Heart left ventricle (tissue), 16 donors: Measurements from ENCODE around the gene TMEM8B. TPM values are rescaled to one million over a fixed set of nuclear protein-coding genes. Genes with fewer than 3 reads are reported as not detected.

ENCODE experiments used
- ATAC-seq, 4 donors: fragments of 200-7000 bp; cut with Tn5 transposase; one replicate each; pipeline ENCODE4 v1.9.1; 2020 to 2022; ENCODE audit warnings: moderate library complexity in 4 of 4, mild to moderate bottlenecking in 3 of 4, moderate number of reproducible peaks in 1 of 4
- DNase-seq, 5 donors: peaks; one replicate each; pipeline ENCODE4 v3.0.0-alpha.2; 2020
- H3K27ac ChIP-seq, 12 donors: fragments of 200-600 bp; sonication (generic) in 4 of 12; one replicate each; pipeline versions ENCODE4 v1.5.0 to v1.8.0; 2016 to 2022; ENCODE audit warnings: mild to moderate bottlenecking in 2 of 12
- H3K27me3 ChIP-seq, 9 donors: fragments of 200-600 bp; sonication (generic) in 2 of 9; one replicate each; pipeline versions ENCODE4 v1.5.1 to v1.8.0; 2016 to 2022; ENCODE audit warnings: mild to moderate bottlenecking in 3 of 9
- H3K36me3 ChIP-seq, 9 donors: fragments of 200-600 bp; sonication (generic) in 2 of 9; one replicate each; pipeline versions ENCODE4 v1.5.0 to v1.8.0; 2018 to 2022; ENCODE audit warnings: mild to moderate bottlenecking in 2 of 9
- H3K4me1 ChIP-seq, 12 donors: fragments of 200-600 bp; sonication (generic) in 4 of 12; one replicate each; pipeline versions ENCODE4 v1.5.0 to v1.8.0; 2016 to 2022; ENCODE audit warnings: mild to moderate bottlenecking in 3 of 12
- H3K4me3 ChIP-seq, 12 donors: fragments of 200-600 bp; sonication (generic) in 4 of 12; one replicate each; pipeline versions ENCODE4 v1.5.0 to v1.8.0; 2017 to 2022; ENCODE audit warnings: mild to moderate bottlenecking in 9 of 12, moderate library complexity in 4 of 12
- H3K9me3 ChIP-seq, 12 donors: fragments of 200-600 bp; sonication (generic) in 4 of 12; one replicate each; pipeline versions ENCODE4 v1.5.0 to v1.8.0; 2016 to 2022; ENCODE audit warnings: mild to moderate bottlenecking in 1 of 12
- CTCF ChIP-seq, 12 donors: fragments of 200-600 bp; sonication (generic) in 4 of 12; IDR thresholded peaks; one replicate each; pipeline versions ENCODE4 v1.5.0 to v1.8.0; 2018 to 2022; ENCODE audit warnings: antibody characterized with exemption in 12 of 12, mild to moderate bottlenecking in 5 of 12
- POLR2A ChIP-seq, 2 donors: fragments of 450-650 bp; IDR thresholded peaks; one replicate each; pipeline ENCODE4 v1.6.1; 2017; ENCODE audit warnings: antibody characterized with exemption in 2 of 2, mild to moderate bottlenecking in 2 of 2, moderate library complexity in 2 of 2
- WGBS, 4 donors: extraction: QIAGEN DNeasy Blood & Tissue Kit in 2 of 4; methylation state at CpG; one replicate each; pipeline versions ENCODE4 v1.1.5 to v1.1.7; 2013 to 2018; 5-methylcytosine and 5-hydroxymethylcytosine counted together
- intact Hi-C, 10 donors: fragments of 100-400 bp; cut with DNase I; formaldehyde crosslinking; loops; one replicate each; pipeline versions ENCODE4 v1.11.1 to v1.14.2; 2022
- polyA plus RNA-seq, 2 donors: library from polyadenylated mRNA; stranded (reverse); fragments of 200-250 nt; gene quantifications; one replicate each; pipeline ENCODE4 v1.2.3, GENCODE V29; 2013
- total RNA-seq, 9 donors: library from RNA; depleted of rRNA in 2 of 9; stranded (reverse); fragments of >200 nt in 2 of 9; fragmentation: NEBNext Ultra II Directional in 3 of 9; extraction: Animal tissue kit (Norgen Biotek cat#: 25700) in 3 of 9; gene quantifications; one replicate each; pipeline versions ENCODE4 v1.1.0 to v1.2.4, GENCODE V29; 2016 to 2023
- donor health status: ischemic (EF 13 %, LVEDD 7.1; RV severe dilation, severe dysfunction).
- donor health status: healthy with polysubstance abuse.
- donor health status: DM: no; HTN: yes; CAD: no.
- donor health status: DM: no; HTN: no; CAD: no.
- donor health status: ischemic (EF 25% LVEDD 6.9; RV normal size, moderate dysfunction).
- donor health status: ischemic (EF 25% LVEDD 5.7; RV mildly dilated, moderate dysfunction).
- donor health status: healthy.
- donor health status: DM: yes; HTN: yes; CAD: no.
- donor health status: ischemic (EF 35%, LVEDD 5.7; RV mildly dilated, moderate dysfunction).
- donor health status: nonischemic (EF 11% LVEDD 7.7; RV severe dilation, severe dysfunction).
- donor health status: DM: yes; HTN: yes; CAD: no.
- donor health status: PGD.
- donor health status: ischemic (EF 29% LVEDD 5.4; RV normal size, mild dysfunction).
- donor health status: nonischemic (EF 23%, LVEDD 6.1; RV moderate dilation, normal function).

TMEM8B gene
- total and polyA plus RNA-seq, 11 donors: 7.9 to 21.4 (median 17.9) TPM

- Histone ChIP-seq H3K27me3 (peaks cover 0 to 5% (median 0%) of the 10 kb centered on the region in 9 donors), H3K4me3 (no peak overlapping the region), H3K4me1 (peaks cover 0 to under 1% (median 0%) of the 10 kb centered on the region in 12 donors), H3K27ac (no peak overlapping the region), H3K36me3 (no peaks in the 10 kb centered on the region), H3K9me3 (no peaks in the 10 kb centered on the region)
- no peak for DNase-seq
- no peak for TF ChIP-seq CTCF (IDR thresholded peaks at IDR 0.05)
- no peak for TF ChIP-seq POLR2A (IDR thresholded peaks at IDR 0.05)
- 67 to 79% (median 77%) methylated on average over 2 of the region's 2 CpGs for WGBS, 4 donors
- intact Hi-C loops: no loop called here
- ATAC-seq: no peak
Measured at GRCh38 chr9:35868933-35869332, 39.9 kb downstream of the TMEM8B start.

- Histone ChIP-seq H3K27ac (no peak overlapping the region), H3K4me3 (no peak overlapping the region), H3K9me3 (no peaks in the 10 kb centered on the region), H3K27me3 (peaks cover 0 to 5% (median 0%) of the 10 kb centered on the region in 9 donors), H3K4me1 (no peaks in the 10 kb centered on the region), H3K36me3 (no peaks in the 10 kb centered on the region)
- ATAC-seq (peak in 1 of 4 donors; percentile 21), DNase-seq (no peak)
- no peak for TF ChIP-seq CTCF (IDR thresholded peaks at IDR 0.05)
- TF ChIP-seq POLR2A (IDR thresholded peaks at IDR 0.05): no peak
- WGBS, 4 donors: 91 to 95% (median 92%) methylated on average over 17 to 19 of the region's 19 CpGs
- intact Hi-C loops: loop anchor here in 1 of 10 donors (5.0 kb wide), 1 partner anchor 32 kb away; no protein-coding TSS in a partner anchor
Measured at GRCh38 chr9:35869621-35870216, 40.7 kb downstream of the TMEM8B start.

- no peak within 1 kb of the TSS for H3K27ac ChIP-seq
- no peak for ATAC-seq
- no peak for DNase-seq
- no peak within 1 kb of the TSS for H3K4me3 ChIP-seq
- H3K9me3 ChIP-seq: peaks cover 0 to under 1% (median 0%) of the 10 kb centered on the region in 12 donors
- intact Hi-C loops: loop anchor here in 1 of 10 donors (5.0 kb wide), 1 partner anchor 33 kb away; no protein-coding TSS in a partner anchor
- no peaks in the 10 kb centered on the region for H3K36me3 ChIP-seq
- H3K27me3 ChIP-seq: peaks cover 0 to 5% (median 0%) of the 10 kb centered on the region in 9 donors
- H3K4me1 ChIP-seq: no peaks in the 10 kb centered on the region
- 85 to 91% (median 90%) methylated on average over 8 of the region's 8 CpGs for WGBS, 4 donors
- TF ChIP-seq POLR2A (IDR thresholded peaks at IDR 0.05) (no peak), CTCF (IDR thresholded peaks at IDR 0.05) (no peak)
Measured at GRCh38 chr9:35870351-35870923, 41.4 kb downstream of the TMEM8B start, which contains the start of gene OR13J1. TSS of gene OR13J1 (minus strand) at chr9:35870401. CDS start at chr9:35870401, 0 bp downstream.

GRCh38 chr9:35871545-35871944 is 42.5 kb downstream of the TMEM8B start:
- no peaks in the 10 kb centered on the region for H3K36me3 ChIP-seq
- no peak for TF ChIP-seq POLR2A (IDR thresholded peaks at IDR 0.05)
- TF ChIP-seq CTCF (IDR thresholded peaks at IDR 0.05): no peak
- intact Hi-C loops: loop anchor here in 1 of 10 donors (5.0 kb wide), 1 partner anchor 34 kb away; no protein-coding TSS in a partner anchor
- 55 to 64% (median 57%) methylated on average over 3 of the region's 3 CpGs for WGBS, 4 donors
- H3K4me3 ChIP-seq: no peak overlapping the region
- ATAC-seq: peak in 2 of 4 donors; percentile 27 to 47
- no peak overlapping the region for H3K27ac ChIP-seq
- H3K9me3 ChIP-seq: peaks cover 0 to 7% (median 0%) of the 10 kb centered on the region in 12 donors
- peaks cover 0 to 6% (median 0%) of the 10 kb centered on the region in 9 donors for H3K27me3 ChIP-seq
- no peak for DNase-seq
- no peaks in the 10 kb centered on the region for H3K4me1 ChIP-seq
